A549 (cell line): ENCODE data around the gene RASA3.

Source experiments
- CHD4 ChIP-seq: fragments of 200-600 bp; sonication (generic); IDR thresholded peaks from 2 replicates; pipeline ENCODE4 v1.6.1; 2016; ENCODE audit warnings: antibody characterized with exemption, mild to moderate bottlenecking, borderline replicate concordance
- E2F6 ChIP-seq: IDR thresholded peaks from 2 replicates; pipeline ENCODE4 v1.6.1; 2012; ENCODE audit warnings: low read depth, borderline replicate concordance
- EHMT2 ChIP-seq: fragments of 200-600 bp; sonication (generic); IDR thresholded peaks from 2 replicates; pipeline ENCODE4 v1.6.1; 2016; ENCODE audit warnings: antibody characterized with exemption, low read depth, mild to moderate bottlenecking, moderate library complexity
- ESRRA ChIP-seq: fragments of 150-350 bp; IDR thresholded peaks from 2 replicates; pipeline ENCODE4 v1.6.1; 2014; ENCODE audit warnings: mild to moderate bottlenecking, low read length, borderline replicate concordance
- HDAC2 ChIP-seq: fragments of 200-600 bp; sonication (generic); IDR thresholded peaks from 2 replicates; pipeline ENCODE4 v1.6.1; 2016
- KDM5A ChIP-seq: fragments of 200-600 bp; sonication (generic); IDR thresholded peaks from 2 replicates; pipeline ENCODE4 v1.6.1; 2016; ENCODE audit warnings: antibody characterized with exemption, mild to moderate bottlenecking
- MAFK ChIP-seq: fragments of 450-650 bp; IDR thresholded peaks from 2 replicates; pipeline ENCODE4 v1.6.1; 2014; ENCODE audit not compliant: partially characterized antibody
- POLR2A ChIP-seq: IDR thresholded peaks from 2 replicates; pipeline ENCODE4 v1.6.1; 2012; ENCODE audit warnings: mild to moderate bottlenecking, low read length
- SMC3 ChIP-seq: fragments of >200 bp; sonication (Bioruptor Twin); formaldehyde crosslinking; IDR thresholded peaks from 3 replicates; pipeline ENCODE4 v1.6.1; 2018; ENCODE audit warnings: inconsistent platforms
- ZC3H11A ChIP-seq: fragments of 450-650 bp; IDR thresholded peaks from 2 replicates; pipeline ENCODE4 v1.6.1; 2014; ENCODE audit warnings: antibody characterized with exemption, mild to moderate bottlenecking
- TF ChIP-seq, protein P1 (sequence below): fragments of >200 bp; sonication (Bioruptor Twin); formaldehyde crosslinking; IDR thresholded peaks from 3 replicates; pipeline ENCODE4 v1.5.1; 2016
- TF ChIP-seq, protein P2 (sequence below): IDR thresholded peaks from 2 replicates; pipeline ENCODE4 v1.6.1; 2012

- TF ChIP-seq, protein P1, sequence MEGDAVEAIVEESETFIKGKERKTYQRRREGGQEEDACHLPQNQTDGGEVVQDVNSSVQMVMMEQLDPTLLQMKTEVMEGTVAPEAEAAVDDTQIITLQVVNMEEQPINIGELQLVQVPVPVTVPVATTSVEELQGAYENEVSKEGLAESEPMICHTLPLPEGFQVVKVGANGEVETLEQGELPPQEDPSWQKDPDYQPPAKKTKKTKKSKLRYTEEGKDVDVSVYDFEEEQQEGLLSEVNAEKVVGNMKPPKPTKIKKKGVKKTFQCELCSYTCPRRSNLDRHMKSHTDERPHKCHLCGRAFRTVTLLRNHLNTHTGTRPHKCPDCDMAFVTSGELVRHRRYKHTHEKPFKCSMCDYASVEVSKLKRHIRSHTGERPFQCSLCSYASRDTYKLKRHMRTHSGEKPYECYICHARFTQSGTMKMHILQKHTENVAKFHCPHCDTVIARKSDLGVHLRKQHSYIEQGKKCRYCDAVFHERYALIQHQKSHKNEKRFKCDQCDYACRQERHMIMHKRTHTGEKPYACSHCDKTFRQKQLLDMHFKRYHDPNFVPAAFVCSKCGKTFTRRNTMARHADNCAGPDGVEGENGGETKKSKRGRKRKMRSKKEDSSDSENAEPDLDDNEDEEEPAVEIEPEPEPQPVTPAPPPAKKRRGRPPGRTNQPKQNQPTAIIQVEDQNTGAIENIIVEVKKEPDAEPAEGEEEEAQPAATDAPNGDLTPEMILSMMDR = no peak
- no peak for TF ChIP-seq POLR2A
- TF ChIP-seq ESRRA = no peak
- TF ChIP-seq ZC3H11A = no peak
- TF ChIP-seq, protein P2, sequence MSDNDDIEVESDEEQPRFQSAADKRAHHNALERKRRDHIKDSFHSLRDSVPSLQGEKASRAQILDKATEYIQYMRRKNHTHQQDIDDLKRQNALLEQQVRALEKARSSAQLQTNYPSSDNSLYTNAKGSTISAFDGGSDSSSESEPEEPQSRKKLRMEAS = no peak
- no peak for TF ChIP-seq SMC3
- TF ChIP-seq EHMT2 = no peak
- TF ChIP-seq E2F6 = no peak
- no peak for TF ChIP-seq KDM5A
- no peak for TF ChIP-seq MAFK
- TF ChIP-seq HDAC2 = no peak
- TF ChIP-seq CHD4 = no peak
Observed at GRCh38 chr13:114093118-114093517, 39.3 kb downstream of the RASA3 start.
